ENCODE results near the gene ZNHIT6.

DNA sequence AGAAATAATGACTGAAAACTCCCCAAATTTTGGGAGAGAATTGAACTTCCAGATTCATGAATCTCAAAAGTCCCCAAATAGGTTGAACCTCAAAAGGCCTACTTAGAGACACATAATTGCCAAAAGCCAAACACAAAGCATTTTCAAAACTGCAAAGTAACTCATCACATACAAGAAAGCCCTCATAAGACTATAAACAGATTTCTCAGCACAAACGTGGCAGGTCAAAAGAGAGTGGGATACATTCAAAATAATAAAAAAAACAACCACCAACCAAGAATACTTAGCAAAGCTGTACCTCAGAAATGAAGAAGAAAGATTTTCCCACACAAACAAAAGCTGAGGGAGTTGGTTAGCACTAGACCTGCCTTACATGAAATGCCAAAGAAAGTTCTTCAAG lies 69.8 kb downstream of the ZNHIT6 start:
- no peak for TF ChIP-seq EZH2 (IDR thresholded peaks at IDR 0.05; ENCODE audit: low read length)
- TF ChIP-seq, protein P1, sequence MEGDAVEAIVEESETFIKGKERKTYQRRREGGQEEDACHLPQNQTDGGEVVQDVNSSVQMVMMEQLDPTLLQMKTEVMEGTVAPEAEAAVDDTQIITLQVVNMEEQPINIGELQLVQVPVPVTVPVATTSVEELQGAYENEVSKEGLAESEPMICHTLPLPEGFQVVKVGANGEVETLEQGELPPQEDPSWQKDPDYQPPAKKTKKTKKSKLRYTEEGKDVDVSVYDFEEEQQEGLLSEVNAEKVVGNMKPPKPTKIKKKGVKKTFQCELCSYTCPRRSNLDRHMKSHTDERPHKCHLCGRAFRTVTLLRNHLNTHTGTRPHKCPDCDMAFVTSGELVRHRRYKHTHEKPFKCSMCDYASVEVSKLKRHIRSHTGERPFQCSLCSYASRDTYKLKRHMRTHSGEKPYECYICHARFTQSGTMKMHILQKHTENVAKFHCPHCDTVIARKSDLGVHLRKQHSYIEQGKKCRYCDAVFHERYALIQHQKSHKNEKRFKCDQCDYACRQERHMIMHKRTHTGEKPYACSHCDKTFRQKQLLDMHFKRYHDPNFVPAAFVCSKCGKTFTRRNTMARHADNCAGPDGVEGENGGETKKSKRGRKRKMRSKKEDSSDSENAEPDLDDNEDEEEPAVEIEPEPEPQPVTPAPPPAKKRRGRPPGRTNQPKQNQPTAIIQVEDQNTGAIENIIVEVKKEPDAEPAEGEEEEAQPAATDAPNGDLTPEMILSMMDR (optimal IDR thresholded peaks at IDR 0.05 in 1 of 3, IDR thresholded peaks at IDR 0.05 in 1 of 3, conservative IDR thresholded peaks at IDR 0.05 in 1 of 3; ENCODE audit: extremely low read depth in 1 of 3, insufficient read depth in 2 of 3, low read length in 3 of 3) = no peak
